HepG2 (cell line): ENCODE data around the gene OXLD1. TPM values are rescaled to one million over a fixed set of nuclear protein-coding genes. Genes with fewer than 3 reads are reported as not detected.

ENCODE experiments used
- ATRX ChIP-seq: sonication (generic); formaldehyde crosslinking; IDR thresholded peaks from 2 replicates; pipeline ENCODE4 v1.4.0; 2020; ENCODE audit warnings: missing genetic modification reagents, borderline replicate concordance
- CHD2 ChIP-seq: IDR thresholded peaks from 2 replicates; pipeline ENCODE4 v1.6.1; 2011; ENCODE audit warnings: low read depth, low read length, improper control_type of control experiment
- DDIT3 ChIP-seq: sonication (generic); formaldehyde crosslinking; IDR thresholded peaks from 2 replicates; pipeline ENCODE4 v1.4.0; 2020; ENCODE audit warnings: mild to moderate bottlenecking, missing genetic modification reagents
- FLYWCH1 ChIP-seq: sonication (generic); formaldehyde crosslinking; IDR thresholded peaks from 2 replicates; pipeline ENCODE4 v1.8.1; 2023; ENCODE audit warnings: mild to moderate bottlenecking, missing genetic modification reagents
- ISX ChIP-seq: sonication (generic); formaldehyde crosslinking; conservative IDR thresholded peaks from 2 replicates; pipeline ENCODE4 v1.5.0; 2020; ENCODE audit warnings: missing genetic modification reagents
- KDM2A ChIP-seq: sonication (generic); formaldehyde crosslinking; IDR thresholded peaks from 2 replicates; pipeline ENCODE4 v1.4.0; 2020; ENCODE audit warnings: low read depth, missing genetic modification reagents, borderline replicate concordance
- NCOA5 ChIP-seq: sonication (generic); formaldehyde crosslinking; IDR thresholded peaks from 2 replicates; pipeline ENCODE4 v1.4.0; 2020; ENCODE audit warnings: missing genetic modification reagents
- NONO ChIP-seq, 2 experiments: fragments of 450-650 bp in 1 of 2; sonication (generic) in 1 of 2; formaldehyde crosslinking in 1 of 2; IDR thresholded peaks in 1 of 2; conservative IDR thresholded peaks in 1 of 2; 2 replicates each; pipeline versions ENCODE4 v1.6.1 to v1.8.0; 2017 to 2022; ENCODE audit warnings: mild to moderate bottlenecking in 1 of 2, missing genetic modification reagents in 1 of 2, moderate library complexity in 1 of 2
- NR2C2 ChIP-seq: sonication (generic); formaldehyde crosslinking; IDR thresholded peaks from 2 replicates; pipeline ENCODE4 v1.4.0; 2020; ENCODE audit warnings: missing genetic modification reagents, mild to moderate bottlenecking, moderate library complexity, borderline replicate concordance
- PRPF4 ChIP-seq: fragments of 200-400 bp; formaldehyde crosslinking; IDR thresholded peaks from 2 replicates; pipeline ENCODE4 v1.6.1; 2016; ENCODE audit warnings: low read length, low read depth; ENCODE audit not compliant: poor library complexity, severe bottlenecking
- RFXANK ChIP-seq: IDR thresholded peaks from 2 replicates; pipeline ENCODE4 v1.6.1; 2016
- RXRB ChIP-seq: IDR thresholded peaks from 2 replicates; pipeline ENCODE4 v1.6.1; 2016; ENCODE audit warnings: borderline replicate concordance, missing genetic modification reagents, missing compliant biosample characterization
- SMAD3 ChIP-seq: sonication (generic); formaldehyde crosslinking; IDR thresholded peaks from 2 replicates; pipeline ENCODE4 v1.4.0; 2020; ENCODE audit warnings: missing genetic modification reagents
- TRIM24 ChIP-seq: sonication (generic); formaldehyde crosslinking; IDR thresholded peaks from 2 replicates; pipeline ENCODE4 v1.8.0; 2022; ENCODE audit warnings: mild to moderate bottlenecking, missing genetic modification reagents
- ZMYM4 ChIP-seq: sonication (generic); formaldehyde crosslinking; IDR thresholded peaks from 2 replicates; pipeline ENCODE4 v1.8.1; 2023; ENCODE audit warnings: mild to moderate bottlenecking, missing genetic modification reagents
- ZNF33A ChIP-seq: sonication (generic); formaldehyde crosslinking; IDR thresholded peaks from 2 replicates; pipeline ENCODE4 v1.5.1; 2020; ENCODE audit warnings: missing genetic modification reagents, mild to moderate bottlenecking, moderate library complexity, borderline replicate concordance
- ZNF646 ChIP-seq: sonication (generic); formaldehyde crosslinking; IDR thresholded peaks from 2 replicates; pipeline ENCODE4 v1.9.0; 2021; ENCODE audit warnings: mild to moderate bottlenecking, missing genetic modification reagents
- ZNF775 ChIP-seq: sonication (generic); formaldehyde crosslinking; IDR thresholded peaks from 2 replicates; pipeline ENCODE4 v1.4.0; 2020; ENCODE audit warnings: missing genetic modification reagents, mild to moderate bottlenecking, moderate library complexity, borderline replicate concordance
- ZNF850 ChIP-seq: sonication (generic); formaldehyde crosslinking; conservative IDR thresholded peaks from 2 replicates; pipeline ENCODE4 v1.9.0; 2021; ENCODE audit warnings: mild to moderate bottlenecking, missing genetic modification reagents
- ZNF891 ChIP-seq: sonication (generic); formaldehyde crosslinking; IDR thresholded peaks from 2 replicates; pipeline ENCODE4 v1.5.0; 2020; ENCODE audit warnings: mild to moderate bottlenecking, missing genetic modification reagents
- polyA plus RNA-seq, 8 experiments: library from polyadenylated mRNA; depleted of rRNA in 3 of 8; stranded (reverse) in 7 of 8; unstranded in 1 of 8; fragments of >200 nt; fragmentation: Illumina TruSeq in 4 of 8; extraction: Trizol in 4 of 8; gene quantifications; 2 replicates each; pipeline versions ENCODE4 v1.2.1 to v1.2.3, GENCODE V29; 2011 to 2016; ENCODE audit warnings: low read depth in 4 of 8, missing spikeins in 1 of 8, mixed read lengths in 1 of 8; ENCODE audit not compliant: insufficient read depth in 1 of 8
- total RNA-seq, 5 experiments: library from RNA; depleted of rRNA; stranded (reverse); fragments of >200 nt; fragmentation: Illumina TruSeq; extraction: Trizol; gene quantifications; 2 replicates each; pipeline ENCODE4 v1.2.3, GENCODE V29; 2016; ENCODE audit warnings: low read depth in 1 of 5
- TF ChIP-seq, protein P1 (sequence below): sonication (generic); formaldehyde crosslinking; IDR thresholded peaks from 2 replicates; pipeline ENCODE4 v1.4.0; 2020; ENCODE audit warnings: mild to moderate bottlenecking, missing genetic modification reagents

The OXLD1 gene
- total and polyA plus RNA-seq, 2 of the 13 experiments (the other 11 are each of a cell fraction or from before 2014, with no cell fraction given) = 27.1 to 37.5 TPM

DNA sequence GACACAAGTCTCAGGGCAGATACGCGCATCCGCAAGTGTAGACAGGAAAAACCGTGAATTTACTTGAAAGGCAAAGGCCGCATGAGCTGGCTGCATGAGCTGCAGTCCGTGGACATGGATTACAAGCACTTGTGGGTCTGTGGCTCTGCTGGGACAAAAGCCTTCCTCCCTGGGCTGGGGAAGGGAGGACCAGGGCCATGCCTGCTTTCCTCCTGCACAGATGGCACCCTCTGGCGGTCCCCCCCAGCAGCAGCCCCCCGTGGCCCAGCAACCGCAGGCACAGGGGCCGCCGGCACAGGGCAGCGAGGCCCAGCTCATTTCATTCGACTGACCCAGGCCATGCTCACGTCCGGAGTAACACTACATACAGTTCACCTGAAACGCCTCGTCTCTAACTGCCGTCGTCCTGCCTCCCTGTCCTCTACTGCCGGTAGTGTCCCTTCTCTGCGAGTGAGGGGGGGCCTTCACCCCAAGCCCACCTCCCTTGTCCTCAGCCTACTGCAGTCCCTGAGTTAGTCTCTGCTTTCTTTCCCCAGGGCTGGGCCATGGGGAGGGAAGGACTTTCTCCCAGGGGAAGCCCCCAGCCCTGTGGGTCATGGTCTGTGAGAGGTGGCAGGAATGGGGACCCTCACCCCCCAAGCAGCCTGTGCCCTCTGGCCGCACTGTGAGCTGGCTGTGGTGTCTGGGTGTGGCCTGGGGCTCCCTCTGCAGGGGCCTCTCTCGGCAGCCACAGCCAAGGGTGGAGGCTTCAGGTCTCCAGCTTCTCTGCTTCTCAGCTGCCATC lies 35.1 kb upstream of the OXLD1 start (continued):
- TF ChIP-seq KDM2A (no peak), TRIM24 (CRISPR knock-in tag) (no peak), ZNF850 (CRISPR knock-in tag) (no peak), CHD2 (no peak), NR2C2 (CRISPR knock-in tag) (no peak), RFXANK (CRISPR knock-in tag) (no peak), RXRB (CRISPR knock-in tag) (no peak), FLYWCH1 (0 out of 2 replicates have a peak, but pooled peaks have one; percentile 27), ATRX (CRISPR knock-in tag) (no peak; the same call in 1 of the 2 replicates), PRPF4 (no peak), ZNF646 (no peak), NONO (IDR thresholded peaks at IDR 0.05) (no peak), NONO (CRISPR knock-in tag; conservative IDR thresholded peaks at IDR 0.05) (peak; percentile 15; the same call in 1 of the 2 replicates), ZNF891 (CRISPR knock-in tag) (no peak), ZNF775 (CRISPR knock-in tag) (no peak), ZNF33A (no peak), DDIT3 (CRISPR knock-in tag) (no peak), ISX (CRISPR knock-in tag) (no peak), NCOA5 (CRISPR knock-in tag) (no peak), SMAD3 (CRISPR knock-in tag) (no peak), ZMYM4 (CRISPR knock-in tag) (no peak)
- TF ChIP-seq, protein P1, sequence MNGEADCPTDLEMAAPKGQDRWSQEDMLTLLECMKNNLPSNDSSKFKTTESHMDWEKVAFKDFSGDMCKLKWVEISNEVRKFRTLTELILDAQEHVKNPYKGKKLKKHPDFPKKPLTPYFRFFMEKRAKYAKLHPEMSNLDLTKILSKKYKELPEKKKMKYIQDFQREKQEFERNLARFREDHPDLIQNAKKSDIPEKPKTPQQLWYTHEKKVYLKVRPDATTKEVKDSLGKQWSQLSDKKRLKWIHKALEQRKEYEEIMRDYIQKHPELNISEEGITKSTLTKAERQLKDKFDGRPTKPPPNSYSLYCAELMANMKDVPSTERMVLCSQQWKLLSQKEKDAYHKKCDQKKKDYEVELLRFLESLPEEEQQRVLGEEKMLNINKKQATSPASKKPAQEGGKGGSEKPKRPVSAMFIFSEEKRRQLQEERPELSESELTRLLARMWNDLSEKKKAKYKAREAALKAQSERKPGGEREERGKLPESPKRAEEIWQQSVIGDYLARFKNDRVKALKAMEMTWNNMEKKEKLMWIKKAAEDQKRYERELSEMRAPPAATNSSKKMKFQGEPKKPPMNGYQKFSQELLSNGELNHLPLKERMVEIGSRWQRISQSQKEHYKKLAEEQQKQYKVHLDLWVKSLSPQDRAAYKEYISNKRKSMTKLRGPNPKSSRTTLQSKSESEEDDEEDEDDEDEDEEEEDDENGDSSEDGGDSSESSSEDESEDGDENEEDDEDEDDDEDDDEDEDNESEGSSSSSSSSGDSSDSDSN = peak; percentile 25; the same call in 1 of the 2 replicates
